ENCODE results near the gene CAMK2B. TPM values are rescaled to one million over a fixed set of nuclear protein-coding genes. Genes with fewer than 3 reads are reported as not detected.

CAMK2B gene
- total RNA-seq = not detected in 2 replicates

DNA sequence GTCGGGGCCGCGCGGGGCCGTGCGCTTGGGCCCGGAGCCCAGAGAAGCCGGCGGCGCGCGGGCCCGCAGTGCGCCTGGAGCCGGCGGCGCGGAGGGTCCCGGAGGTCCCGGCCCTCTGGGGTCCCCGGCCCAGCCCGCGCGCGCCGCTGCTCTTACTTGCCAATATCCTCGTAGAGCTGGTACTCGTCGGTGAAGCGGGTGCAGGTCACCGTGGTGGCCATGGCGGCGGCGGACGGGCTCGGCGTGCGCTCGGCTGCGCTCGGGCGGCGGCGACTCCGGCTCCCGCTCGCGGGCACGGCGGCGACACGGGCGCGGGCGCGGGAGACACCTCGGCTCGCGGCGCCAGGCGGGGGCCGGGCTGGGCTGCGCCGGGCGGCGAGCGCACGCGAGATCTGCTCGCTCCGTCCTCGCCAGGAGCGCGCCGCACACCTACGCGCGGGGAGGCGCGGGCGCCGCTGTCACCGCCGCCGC, at the start of gene CAMK2B:
TSS of gene CAMK2B (minus strand) at position 394 of the 471 bp plus-strand sequence. CDS start at position 221, 173 bp downstream.

DNA sequence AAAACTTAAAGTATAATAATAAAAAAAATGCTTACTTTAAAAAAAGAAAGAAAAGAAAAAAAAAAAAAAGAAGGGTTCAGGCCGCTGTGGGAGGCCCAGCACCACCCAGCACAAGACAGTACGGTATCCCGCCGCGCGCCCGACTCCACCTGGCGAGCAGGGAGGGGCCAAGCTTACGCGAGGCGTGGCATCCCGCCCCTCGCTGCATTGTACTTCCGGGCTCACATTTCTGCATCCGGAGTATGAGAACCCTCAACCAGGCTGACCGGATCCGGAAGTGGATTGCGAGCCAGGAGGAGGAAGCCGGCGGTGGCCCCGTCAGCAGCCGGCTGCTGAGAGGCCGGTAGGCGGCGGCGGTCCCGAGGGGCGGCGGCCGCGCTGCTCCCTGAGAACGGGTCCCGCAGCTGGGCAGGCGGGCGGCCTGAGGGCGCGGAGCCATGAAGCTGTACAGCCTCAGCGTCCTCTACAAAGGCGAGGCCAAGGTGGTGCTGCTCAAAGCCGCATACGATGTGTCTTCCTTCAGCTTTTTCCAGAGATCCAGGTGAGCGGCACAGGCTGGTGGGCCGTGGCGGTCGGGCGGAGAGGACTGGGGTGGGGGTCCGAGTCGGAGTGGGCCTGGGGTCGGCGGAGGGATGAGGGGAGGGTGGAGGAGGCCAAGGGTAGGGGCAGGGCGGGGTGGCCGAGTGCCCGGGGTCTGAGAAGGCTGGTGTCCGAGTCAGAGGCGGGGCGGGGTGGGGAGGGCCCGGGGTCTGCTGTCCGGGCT, 124.5 kb downstream of the CAMK2B start, which contains the start of gene YKT6:
TSS of gene YKT6 (plus strand) at position 280 of the 763 bp plus-strand sequence. CDS start at position 438, 158 bp downstream.

DNA sequence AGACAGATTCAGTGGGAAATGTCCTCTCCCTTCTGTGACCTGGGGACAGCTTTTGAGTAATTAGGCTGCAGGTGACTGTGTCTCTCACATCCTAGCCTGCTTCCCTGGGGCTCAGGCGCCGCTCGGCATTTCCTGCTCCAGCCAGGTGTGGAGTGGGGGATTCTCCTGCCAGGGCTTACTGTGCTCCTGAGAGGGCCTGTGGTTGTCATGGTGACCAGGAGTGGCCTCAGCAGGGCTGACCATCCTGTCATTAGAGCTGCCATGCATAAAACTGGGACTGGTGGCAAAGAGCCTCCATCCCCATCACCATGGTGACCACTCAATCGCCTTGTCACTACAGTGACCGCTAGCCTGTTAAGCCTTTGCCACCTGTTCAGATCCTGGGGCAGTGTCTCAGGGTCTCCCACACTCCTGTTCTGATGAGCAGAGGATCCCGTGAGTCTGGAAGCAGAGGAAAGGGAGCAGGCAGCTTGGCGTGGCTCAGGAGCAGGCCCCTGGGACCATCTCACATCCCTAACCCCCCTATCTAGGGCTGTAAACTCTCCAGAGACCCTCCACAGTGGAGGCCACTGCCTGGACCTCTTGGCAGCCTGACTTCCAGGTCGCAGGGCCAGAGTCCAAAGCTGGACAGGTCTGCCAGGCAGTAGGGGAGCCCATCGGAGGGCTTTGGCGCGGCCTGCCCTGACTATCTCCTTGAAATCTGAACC, 136.0 kb downstream of the CAMK2B start, which contains the start of gene GCK:
TSS of gene GCK (minus strand) at position 154 of the 707 bp plus-strand sequence. CDS start 486 bp downstream, outside the sequence.

Other genes starting within 250 kb of the CAMK2B start
- 7.4 and 14.7 TPM in 2 replicates for gene POLM, start 243.1 kb downstream of the CAMK2B start, total RNA-seq
- 34.4 and 72.7 TPM in 2 replicates for gene AEBP1, start 221.2 kb downstream of the CAMK2B start, total RNA-seq
- 53.2 and 78.5 TPM in 2 replicates for gene POLD2, start 202.0 kb downstream of the CAMK2B start, total RNA-seq
- gene MYL7, start 184.3 kb downstream of the CAMK2B start, total RNA-seq = not detected in 2 replicates
- gene GCK, start 136.2 kb downstream of the CAMK2B start, total RNA-seq = 0.30 TPM in 1 of 2 replicates, not detected in the other
- 108 and 121 TPM in 2 replicates for gene YKT6, start 124.6 kb downstream of the CAMK2B start, total RNA-seq
- gene NUDCD3, start 165.1 kb upstream of the CAMK2B start, total RNA-seq = 53.7 and 110 TPM in 2 replicates
- gene NPC1L1, start 215.7 kb upstream of the CAMK2B start, total RNA-seq = under 0.01 TPM in 1 of 2 replicates, not detected in the other
- 39.8 and 48.2 TPM in 2 replicates for gene DDX56, start 248.3 kb upstream of the CAMK2B start, total RNA-seq